GM12875 (cell line): ENCODE measurements around the gene CYCS.

Experiments
- H3K4me3 ChIP-seq: one replicate; pipeline ENCODE4 v1.5.1; 2011; ENCODE audit warnings: low read depth, low read length, control low read depth
- TF ChIP-seq, protein P1 (sequence below): IDR thresholded peaks from 2 replicates; pipeline ENCODE4 v1.5.1; 2011; ENCODE audit warnings: low read depth, mild to moderate bottlenecking, control low read depth, inconsistent platforms, low read length, moderate library complexity, borderline replicate concordance; ENCODE audit not compliant: insufficient read depth

CYCS gene

GRCh38 chr7:25098096-25099046 lies 26.7 kb downstream of the CYCS start:
- TF ChIP-seq, protein P1, sequence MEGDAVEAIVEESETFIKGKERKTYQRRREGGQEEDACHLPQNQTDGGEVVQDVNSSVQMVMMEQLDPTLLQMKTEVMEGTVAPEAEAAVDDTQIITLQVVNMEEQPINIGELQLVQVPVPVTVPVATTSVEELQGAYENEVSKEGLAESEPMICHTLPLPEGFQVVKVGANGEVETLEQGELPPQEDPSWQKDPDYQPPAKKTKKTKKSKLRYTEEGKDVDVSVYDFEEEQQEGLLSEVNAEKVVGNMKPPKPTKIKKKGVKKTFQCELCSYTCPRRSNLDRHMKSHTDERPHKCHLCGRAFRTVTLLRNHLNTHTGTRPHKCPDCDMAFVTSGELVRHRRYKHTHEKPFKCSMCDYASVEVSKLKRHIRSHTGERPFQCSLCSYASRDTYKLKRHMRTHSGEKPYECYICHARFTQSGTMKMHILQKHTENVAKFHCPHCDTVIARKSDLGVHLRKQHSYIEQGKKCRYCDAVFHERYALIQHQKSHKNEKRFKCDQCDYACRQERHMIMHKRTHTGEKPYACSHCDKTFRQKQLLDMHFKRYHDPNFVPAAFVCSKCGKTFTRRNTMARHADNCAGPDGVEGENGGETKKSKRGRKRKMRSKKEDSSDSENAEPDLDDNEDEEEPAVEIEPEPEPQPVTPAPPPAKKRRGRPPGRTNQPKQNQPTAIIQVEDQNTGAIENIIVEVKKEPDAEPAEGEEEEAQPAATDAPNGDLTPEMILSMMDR = peak; percentile 80
- H3K4me3 ChIP-seq = no peak overlapping the region

GRCh38 chr7:25095516-25096345 lies 29.3 kb downstream of the CYCS start:
- no peak overlapping the region for H3K4me3 ChIP-seq
- TF ChIP-seq, protein P1 = no peak

DNA sequence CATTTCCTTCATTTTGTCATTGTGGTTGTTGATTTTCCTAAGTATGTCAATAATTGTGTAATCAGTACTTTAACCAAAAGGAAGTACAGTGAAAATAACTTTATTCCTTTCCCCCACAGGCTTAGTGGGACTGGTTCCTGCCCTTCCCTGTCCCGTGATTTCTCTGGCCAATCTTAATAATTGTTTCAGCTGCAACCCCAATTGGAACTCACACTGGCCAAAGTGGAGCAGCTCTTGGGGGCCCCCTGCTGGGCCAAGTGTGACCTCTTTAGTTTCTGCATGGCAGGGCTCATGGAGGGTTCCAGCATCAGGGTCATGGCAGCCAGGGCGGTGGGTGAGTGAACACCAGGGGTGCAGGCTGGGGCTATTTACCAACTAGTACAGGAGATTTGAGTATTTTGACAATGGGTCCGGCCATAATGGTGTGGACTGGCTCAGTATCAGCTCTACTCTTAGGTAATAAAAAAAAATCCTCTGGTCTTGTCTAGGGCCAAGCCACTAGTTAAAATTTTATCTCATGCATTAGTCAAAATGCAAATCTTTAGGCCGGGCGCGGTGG lies 31.7 kb downstream of the CYCS start:
- TF ChIP-seq, protein P1 = peak; percentile 87
- H3K4me3 ChIP-seq = no peak overlapping the region

GRCh38 chr7:25091779-25092178 lies 33.3 kb downstream of the CYCS start:
- no peak overlapping the region for H3K4me3 ChIP-seq
- TF ChIP-seq, protein P1 = no peak

DNA sequence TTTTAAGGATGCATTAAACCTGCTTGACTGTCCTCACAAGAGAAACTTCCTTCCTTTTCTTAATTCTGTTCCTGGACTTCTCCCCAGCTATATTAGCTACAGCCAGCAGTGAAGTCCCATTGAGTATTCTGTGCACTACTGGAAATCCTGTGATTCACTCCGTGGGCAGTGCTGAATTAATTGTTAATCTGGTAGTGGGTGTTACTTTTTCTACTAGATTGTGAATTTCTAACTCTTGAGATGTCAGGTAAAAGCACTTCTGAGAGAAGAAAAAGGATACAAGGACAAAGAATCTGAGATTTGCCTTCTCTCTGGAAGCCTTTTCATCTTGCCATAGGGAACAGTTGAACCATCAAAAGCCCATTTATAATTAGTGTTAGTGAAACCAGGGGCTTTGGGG lies 33.9 kb downstream of the CYCS start:
- no peak overlapping the region for H3K4me3 ChIP-seq
- TF ChIP-seq, protein P1 = no peak

GRCh38 chr7:25090374-25090773 lies 34.7 kb downstream of the CYCS start:
- H3K4me3 ChIP-seq = no peak overlapping the region
- TF ChIP-seq, protein P1 = no peak
